ENCODE data around the gene MEI1. TPM values are rescaled to one million over a fixed set of nuclear protein-coding genes. Genes with fewer than 3 reads are reported as not detected.

The MEI1 gene
- total RNA-seq, 1 experiment from 2014 or later, result 0.35 TPM

DNA sequence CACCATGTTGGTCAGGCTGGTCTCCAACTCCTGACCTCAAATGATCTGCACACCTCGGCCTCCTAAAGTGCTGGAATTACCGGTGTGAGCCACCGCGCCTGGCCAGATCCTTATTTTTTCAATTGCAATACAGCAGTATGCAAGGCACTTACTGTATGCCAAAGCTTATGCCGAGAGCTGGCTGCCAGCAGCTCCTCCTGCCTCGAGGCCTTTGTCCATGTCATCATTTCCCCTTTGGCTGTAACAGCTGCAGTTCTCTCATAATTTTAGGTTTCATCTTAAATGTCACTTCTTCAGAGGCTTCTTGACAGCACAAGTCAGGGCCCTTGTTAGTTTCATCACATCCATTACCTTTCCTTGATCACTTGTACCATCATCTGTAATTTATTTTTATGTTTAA is 132.1 kb downstream of the MEI1 start:
- DNase-seq (ENCODE audit: low spot score) (no peak), ATAC-seq (no peak)
- H3K9me3 Mint-ChIP-seq, result no peaks in the 10 kb centered on the region
- ChIA-PET POLR2A (interaction anchor here (2.4 kb wide), 1 partner anchor 31 kb away, joined by 21 read pairs; the partner anchor contains the start of gene CCDC134), CTCF (interaction anchor here (0.7 to 7.8 kb wide), 5 partner anchors 31 to 134 kb away, joined by 4 to 59 read pairs (median 6); no protein-coding TSS in a partner anchor)
- TF ChIP-seq FOXK1 (CRISPR knock-in tag; IDR thresholded peaks at IDR 0.05) (no peak), ZNF263 (CRISPR knock-in tag; IDR thresholded peaks at IDR 0.05; ENCODE audit: low read depth) (no peak), JUN (CRISPR knock-in tag; IDR thresholded peaks at IDR 0.05) (no peak), ETV6 (CRISPR knock-in tag; IDR thresholded peaks at IDR 0.05) (no peak), EMX1 (CRISPR knock-in tag; IDR thresholded peaks at IDR 0.05) (no peak), ZNF138 (CRISPR knock-in tag; conservative IDR thresholded peaks at IDR 0.05) (no peak), GRHL2 (CRISPR knock-in tag; IDR thresholded peaks at IDR 0.05; ENCODE audit: insufficient replicate concordance, severe bottlenecking) (no peak), HMGA2 (CRISPR knock-in tag; IDR thresholded peaks at IDR 0.05) (no peak), NFYB (CRISPR knock-in tag; conservative IDR thresholded peaks at IDR 0.05; ENCODE audit: low read depth) (no peak), ZNF396 (CRISPR knock-in tag; IDR thresholded peaks at IDR 0.05; ENCODE audit: borderline replicate concordance) (no peak), CREB1 (CRISPR knock-in tag; IDR thresholded peaks at IDR 0.05) (no peak)
- TF ChIP-seq, protein P1, sequence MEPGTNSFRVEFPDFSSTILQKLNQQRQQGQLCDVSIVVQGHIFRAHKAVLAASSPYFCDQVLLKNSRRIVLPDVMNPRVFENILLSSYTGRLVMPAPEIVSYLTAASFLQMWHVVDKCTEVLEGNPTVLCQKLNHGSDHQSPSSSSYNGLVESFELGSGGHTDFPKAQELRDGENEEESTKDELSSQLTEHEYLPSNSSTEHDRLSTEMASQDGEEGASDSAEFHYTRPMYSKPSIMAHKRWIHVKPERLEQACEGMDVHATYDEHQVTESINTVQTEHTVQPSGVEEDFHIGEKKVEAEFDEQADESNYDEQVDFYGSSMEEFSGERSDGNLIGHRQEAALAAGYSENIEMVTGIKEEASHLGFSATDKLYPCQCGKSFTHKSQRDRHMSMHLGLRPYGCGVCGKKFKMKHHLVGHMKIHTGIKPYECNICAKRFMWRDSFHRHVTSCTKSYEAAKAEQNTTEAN (CRISPR knock-in tag; IDR thresholded peaks at IDR 0.05), result no peak
- TF ChIP-seq, protein P2, sequence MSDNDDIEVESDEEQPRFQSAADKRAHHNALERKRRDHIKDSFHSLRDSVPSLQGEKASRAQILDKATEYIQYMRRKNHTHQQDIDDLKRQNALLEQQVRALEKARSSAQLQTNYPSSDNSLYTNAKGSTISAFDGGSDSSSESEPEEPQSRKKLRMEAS (CRISPR knock-in tag; IDR thresholded peaks at IDR 0.05), result no peak
- TF ChIP-seq, protein P3, sequence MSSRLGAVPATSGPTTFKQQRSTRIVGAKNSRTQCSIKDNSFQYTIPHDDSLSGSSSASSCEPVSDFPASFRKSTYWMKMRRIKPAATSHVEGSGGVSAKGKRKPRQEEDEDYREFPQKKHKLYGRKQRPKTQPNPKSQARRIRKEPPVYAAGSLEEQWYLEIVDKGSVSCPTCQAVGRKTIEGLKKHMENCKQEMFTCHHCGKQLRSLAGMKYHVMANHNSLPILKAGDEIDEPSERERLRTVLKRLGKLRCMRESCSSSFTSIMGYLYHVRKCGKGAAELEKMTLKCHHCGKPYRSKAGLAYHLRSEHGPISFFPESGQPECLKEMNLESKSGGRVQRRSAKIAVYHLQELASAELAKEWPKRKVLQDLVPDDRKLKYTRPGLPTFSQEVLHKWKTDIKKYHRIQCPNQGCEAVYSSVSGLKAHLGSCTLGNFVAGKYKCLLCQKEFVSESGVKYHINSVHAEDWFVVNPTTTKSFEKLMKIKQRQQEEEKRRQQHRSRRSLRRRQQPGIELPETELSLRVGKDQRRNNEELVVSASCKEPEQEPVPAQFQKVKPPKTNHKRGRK (CRISPR knock-in tag; IDR thresholded peaks at IDR 0.05; ENCODE audit: borderline replicate concordance), result no peak
- TF ChIP-seq, protein P4, sequence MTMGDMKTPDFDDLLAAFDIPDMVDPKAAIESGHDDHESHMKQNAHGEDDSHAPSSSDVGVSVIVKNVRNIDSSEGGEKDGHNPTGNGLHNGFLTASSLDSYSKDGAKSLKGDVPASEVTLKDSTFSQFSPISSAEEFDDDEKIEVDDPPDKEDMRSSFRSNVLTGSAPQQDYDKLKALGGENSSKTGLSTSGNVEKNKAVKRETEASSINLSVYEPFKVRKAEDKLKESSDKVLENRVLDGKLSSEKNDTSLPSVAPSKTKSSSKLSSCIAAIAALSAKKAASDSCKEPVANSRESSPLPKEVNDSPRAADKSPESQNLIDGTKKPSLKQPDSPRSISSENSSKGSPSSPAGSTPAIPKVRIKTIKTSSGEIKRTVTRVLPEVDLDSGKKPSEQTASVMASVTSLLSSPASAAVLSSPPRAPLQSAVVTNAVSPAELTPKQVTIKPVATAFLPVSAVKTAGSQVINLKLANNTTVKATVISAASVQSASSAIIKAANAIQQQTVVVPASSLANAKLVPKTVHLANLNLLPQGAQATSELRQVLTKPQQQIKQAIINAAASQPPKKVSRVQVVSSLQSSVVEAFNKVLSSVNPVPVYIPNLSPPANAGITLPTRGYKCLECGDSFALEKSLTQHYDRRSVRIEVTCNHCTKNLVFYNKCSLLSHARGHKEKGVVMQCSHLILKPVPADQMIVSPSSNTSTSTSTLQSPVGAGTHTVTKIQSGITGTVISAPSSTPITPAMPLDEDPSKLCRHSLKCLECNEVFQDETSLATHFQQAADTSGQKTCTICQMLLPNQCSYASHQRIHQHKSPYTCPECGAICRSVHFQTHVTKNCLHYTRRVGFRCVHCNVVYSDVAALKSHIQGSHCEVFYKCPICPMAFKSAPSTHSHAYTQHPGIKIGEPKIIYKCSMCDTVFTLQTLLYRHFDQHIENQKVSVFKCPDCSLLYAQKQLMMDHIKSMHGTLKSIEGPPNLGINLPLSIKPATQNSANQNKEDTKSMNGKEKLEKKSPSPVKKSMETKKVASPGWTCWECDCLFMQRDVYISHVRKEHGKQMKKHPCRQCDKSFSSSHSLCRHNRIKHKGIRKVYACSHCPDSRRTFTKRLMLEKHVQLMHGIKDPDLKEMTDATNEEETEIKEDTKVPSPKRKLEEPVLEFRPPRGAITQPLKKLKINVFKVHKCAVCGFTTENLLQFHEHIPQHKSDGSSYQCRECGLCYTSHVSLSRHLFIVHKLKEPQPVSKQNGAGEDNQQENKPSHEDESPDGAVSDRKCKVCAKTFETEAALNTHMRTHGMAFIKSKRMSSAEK (CRISPR knock-in tag; IDR thresholded peaks at IDR 0.05; ENCODE audit: borderline replicate concordance), result no peak
- peaks cover 46% of the 10 kb centered on the region for H3K4me1 Mint-ChIP-seq
- no peaks in the 10 kb centered on the region for H3K27me3 Mint-ChIP-seq (ENCODE audit: low read depth)
- peak overlapping the region; percentile 100 for H3K27ac Mint-ChIP-seq
- H3K36me3 Mint-ChIP-seq, result peaks cover 8% of the 10 kb centered on the region
- peak overlapping the region; percentile 83 for H3K4me3 Mint-ChIP-seq

DNA sequence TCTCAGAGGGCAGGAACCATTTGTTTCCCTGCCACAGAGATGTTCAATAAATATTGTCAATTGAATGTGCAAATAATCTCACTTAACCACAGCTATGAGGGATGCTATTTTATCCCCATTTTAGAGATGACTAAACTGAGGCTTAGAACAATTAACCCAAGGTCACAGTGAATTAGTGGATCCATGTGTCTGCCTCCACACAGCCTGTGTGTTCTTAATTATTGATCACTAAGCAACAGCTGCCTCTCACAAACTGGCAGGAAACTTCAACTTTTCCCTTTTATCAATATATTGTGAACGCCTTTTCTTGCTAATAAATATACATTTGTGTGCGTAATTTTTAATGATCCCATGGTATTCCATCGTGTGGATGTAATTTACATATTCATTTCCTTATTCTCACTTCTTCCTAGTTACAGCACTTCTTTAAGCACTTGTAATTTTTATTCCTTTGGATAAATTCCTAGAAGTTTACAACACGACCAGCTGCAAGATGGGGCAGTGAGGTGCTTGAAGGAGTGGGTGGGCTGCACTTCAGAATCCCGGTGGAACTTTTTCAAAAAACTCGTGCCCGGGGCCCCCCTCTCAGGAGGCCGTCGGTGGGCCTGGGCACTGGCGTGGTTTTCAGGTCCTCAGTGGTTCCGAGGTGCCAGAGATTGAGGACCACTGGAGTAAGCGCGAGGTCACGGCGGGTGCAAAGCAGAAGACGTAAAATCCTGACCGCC is 132.7 kb downstream of the MEI1 start:
- no peak for ATAC-seq

More for the DNA sequence above, 132.7 kb downstream of the MEI1 start:
- peaks cover 14% of the 10 kb centered on the region for H3K36me3 Mint-ChIP-seq
- peak overlapping the region; percentile 100 for H3K27ac Mint-ChIP-seq
- TF ChIP-seq, protein P5, sequence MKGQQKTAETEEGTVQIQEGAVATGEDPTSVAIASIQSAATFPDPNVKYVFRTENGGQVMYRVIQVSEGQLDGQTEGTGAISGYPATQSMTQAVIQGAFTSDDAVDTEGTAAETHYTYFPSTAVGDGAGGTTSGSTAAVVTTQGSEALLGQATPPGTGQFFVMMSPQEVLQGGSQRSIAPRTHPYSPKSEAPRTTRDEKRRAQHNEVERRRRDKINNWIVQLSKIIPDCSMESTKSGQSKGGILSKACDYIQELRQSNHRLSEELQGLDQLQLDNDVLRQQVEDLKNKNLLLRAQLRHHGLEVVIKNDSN (CRISPR knock-in tag; IDR thresholded peaks at IDR 0.05), result no peak
- TF ChIP-seq GTF2I (CRISPR knock-in tag; conservative IDR thresholded peaks at IDR 0.05) (peak; percentile 78; the same call in 1 of the 2 replicates), FOXP1 (CRISPR knock-in tag; IDR thresholded peaks at IDR 0.05; ENCODE audit: borderline replicate concordance) (no peak), GABPB1 (CRISPR knock-in tag; IDR thresholded peaks at IDR 0.05) (no peak), EMX1 (CRISPR knock-in tag; IDR thresholded peaks at IDR 0.05) (peak; percentile 68; the same call in 1 of the 2 replicates), CREM (CRISPR knock-in tag; IDR thresholded peaks at IDR 0.05) (no peak), HMGA2 (CRISPR knock-in tag; IDR thresholded peaks at IDR 0.05) (no peak), SOX15 (CRISPR knock-in tag; IDR thresholded peaks at IDR 0.05) (no peak), FOXJ3 (CRISPR knock-in tag; IDR thresholded peaks at IDR 0.05; ENCODE audit: borderline replicate concordance) (no peak)
- TF ChIP-seq, protein P6, sequence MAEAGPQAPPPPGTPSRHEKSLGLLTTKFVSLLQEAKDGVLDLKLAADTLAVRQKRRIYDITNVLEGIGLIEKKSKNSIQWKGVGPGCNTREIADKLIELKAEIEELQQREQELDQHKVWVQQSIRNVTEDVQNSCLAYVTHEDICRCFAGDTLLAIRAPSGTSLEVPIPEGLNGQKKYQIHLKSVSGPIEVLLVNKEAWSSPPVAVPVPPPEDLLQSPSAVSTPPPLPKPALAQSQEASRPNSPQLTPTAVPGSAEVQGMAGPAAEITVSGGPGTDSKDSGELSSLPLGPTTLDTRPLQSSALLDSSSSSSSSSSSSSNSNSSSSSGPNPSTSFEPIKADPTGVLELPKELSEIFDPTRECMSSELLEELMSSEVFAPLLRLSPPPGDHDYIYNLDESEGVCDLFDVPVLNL (CRISPR knock-in tag; IDR thresholded peaks at IDR 0.05; ENCODE audit: borderline replicate concordance, low read depth), result no peak
- POLR2A ChIA-PET, result interaction anchor here (0.6 to 2.4 kb wide), 11 partner anchors 11 to 1247 kb away, joined by 3 to 21 read pairs (median 5); partner anchors contain the start of genes CCDC134 and PMM1
- peak overlapping the region; percentile 83 for H3K4me3 Mint-ChIP-seq
- H3K9me3 Mint-ChIP-seq, result no peaks in the 10 kb centered on the region
- H3K4me1 Mint-ChIP-seq, result peaks cover 48% of the 10 kb centered on the region
- no peaks in the 10 kb centered on the region for H3K27me3 Mint-ChIP-seq (ENCODE audit: low read depth)
- CTCF ChIA-PET, result interaction anchor here (0.8 to 7.8 kb wide), 13 partner anchors 9 to 259 kb away, joined by 3 to 59 read pairs (median 6); partner anchors contain the start of genes CENPM and NDUFA6
- DNase-seq (ENCODE audit: low spot score), result no peak

Data from WTC11 (cell line).